Duodenal mucosa (tissue), 2 donors: Measurements from ENCODE around the gene TCN1.
"Not testable (repeated sequence)": the region's sequence is repeated elsewhere in the genome, so short reads cannot be mapped to it uniquely, and the experiment has no call there.

ENCODE experiments used
- H3K27ac ChIP-seq: one replicate; pipeline ENCODE4 v1.7.0; 2013; ENCODE audit warnings: low read depth, low read length
- H3K27me3 ChIP-seq, 2 donors: one replicate each; pipeline ENCODE4 v1.7.0; 2013; ENCODE audit warnings: low read length in 2 of 2, control low read depth in 1 of 2; ENCODE audit not compliant: insufficient read depth in 2 of 2, control insufficient read depth in 1 of 2
- H3K36me3 ChIP-seq, 2 donors: one replicate each; pipeline ENCODE4 v1.7.0; 2013; ENCODE audit warnings: low read length in 2 of 2, control low read depth in 1 of 2; ENCODE audit not compliant: insufficient read depth in 2 of 2, control insufficient read depth in 1 of 2
- H3K4me1 ChIP-seq, 2 donors: one replicate each; pipeline ENCODE4 v1.7.0; 2013; ENCODE audit warnings: low read length in 2 of 2, control low read depth in 1 of 2; ENCODE audit not compliant: insufficient read depth in 2 of 2, control insufficient read depth in 1 of 2
- H3K4me3 ChIP-seq, 2 donors: one replicate each; pipeline ENCODE4 v1.7.0; 2013; ENCODE audit warnings: low read length in 2 of 2, low read depth in 1 of 2
- H3K9ac ChIP-seq, 2 donors: one replicate each; pipeline ENCODE4 v1.7.0; 2013; ENCODE audit warnings: low read length in 2 of 2, low read depth in 1 of 2
- H3K9me3 ChIP-seq, 2 donors: one replicate each; pipeline ENCODE4 v1.7.0; 2013; ENCODE audit warnings: low read length in 2 of 2, control low read depth in 1 of 2; ENCODE audit not compliant: control insufficient read depth in 1 of 2

Gene TCN1

DNA sequence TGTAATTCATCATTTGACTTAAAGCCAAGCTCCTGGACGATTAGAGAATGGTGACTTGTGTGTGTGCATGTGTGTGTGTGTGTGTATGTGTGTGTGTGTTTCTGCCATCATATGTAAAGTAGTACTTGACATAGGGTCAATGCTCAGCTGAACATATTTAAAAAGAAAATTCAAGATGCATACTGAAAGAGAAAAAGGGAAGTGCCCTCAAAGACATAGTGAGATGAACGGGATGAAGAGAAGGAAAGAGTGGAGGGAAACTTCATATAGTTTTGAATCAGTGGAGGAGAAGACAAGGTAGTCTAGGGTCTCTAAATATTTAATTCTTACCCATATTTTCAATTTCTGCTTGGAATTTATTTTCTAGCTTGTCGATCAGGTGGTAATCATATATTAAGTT is 4.0 kb downstream of the TCN1 start:
- no peaks in the 10 kb centered on the region for H3K4me1 ChIP-seq
- no peaks in the 10 kb centered on the region for H3K9me3 ChIP-seq
- no peak overlapping the region for H3K9ac ChIP-seq
- H3K4me3 ChIP-seq = no peak overlapping the region
- no peaks in the 10 kb centered on the region for H3K36me3 ChIP-seq
- H3K27me3 ChIP-seq = no peaks in the 10 kb centered on the region
- no peak overlapping the region for H3K27ac ChIP-seq

DNA sequence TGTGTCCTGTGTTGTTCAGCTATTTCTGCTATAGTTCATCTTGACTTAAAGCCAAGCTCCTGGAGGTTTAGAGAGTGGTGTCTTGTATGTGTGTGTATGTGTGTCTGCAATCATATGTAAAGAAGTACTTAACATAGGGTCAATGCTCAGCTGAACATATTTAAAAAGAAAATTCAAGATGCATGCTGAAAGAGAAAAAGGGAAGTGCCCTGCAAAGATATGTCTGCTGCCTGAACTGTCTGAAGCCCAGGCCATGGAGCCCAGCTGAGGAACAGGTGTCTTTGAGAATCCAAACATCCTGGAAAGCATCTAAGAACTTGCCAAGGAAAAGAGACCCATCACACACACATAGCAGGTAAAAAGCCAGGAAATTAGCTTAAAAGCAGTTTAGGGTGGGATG is 6.6 kb downstream of the TCN1 start:
- Histone ChIP-seq H3K27ac (no peak overlapping the region), H3K36me3 (no peaks in the 10 kb centered on the region), H3K27me3 (no peaks in the 10 kb centered on the region), H3K4me1 (no peaks in the 10 kb centered on the region), H3K4me3 (no peak overlapping the region), H3K9ac (no peak overlapping the region), H3K9me3 (no peaks in the 10 kb centered on the region)

GRCh38 chr11:59857439-59858434 is 8.6 kb downstream of the TCN1 start:
- Histone ChIP-seq H3K9me3 (no peaks in the 10 kb centered on the region), H3K9ac (no peak overlapping the region), H3K4me1 (no peaks in the 10 kb centered on the region), H3K27ac (no peak overlapping the region), H3K27me3 (no peaks in the 10 kb centered on the region), H3K4me3 (no peak overlapping the region), H3K36me3 (no peaks in the 10 kb centered on the region)

DNA sequence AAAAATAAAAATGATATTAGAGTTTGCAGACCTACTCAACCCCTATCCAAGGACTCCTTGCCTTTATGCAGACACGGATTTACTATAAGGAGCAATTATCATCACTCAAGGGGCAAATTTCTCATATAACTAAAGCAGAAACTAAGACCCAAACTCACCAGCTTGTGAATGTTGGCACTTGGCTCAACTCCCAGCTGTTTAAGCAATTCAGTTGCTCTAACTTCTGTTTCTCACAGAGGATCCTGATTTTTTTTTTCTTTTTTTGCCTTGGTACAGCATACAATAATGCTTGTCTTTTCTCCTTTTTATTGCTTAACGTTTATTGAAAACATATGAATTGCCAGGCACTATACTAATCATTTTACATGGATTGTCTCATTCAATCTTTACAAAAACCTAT is 11.4 kb downstream of the TCN1 start:
- Histone ChIP-seq H3K4me1 (no peaks in the 10 kb centered on the region), H3K4me3 (no peak overlapping the region), H3K36me3 (no peaks in the 10 kb centered on the region), H3K27ac (no peak overlapping the region), H3K9me3 (no peaks in the 10 kb centered on the region), H3K27me3 (no peaks in the 10 kb centered on the region), H3K9ac (no peak overlapping the region)

GRCh38 chr11:59851416-59851815 is 14.9 kb downstream of the TCN1 start:
- H3K9ac ChIP-seq, H3K4me3 ChIP-seq, H3K36me3 ChIP-seq, H3K27me3 ChIP-seq, H3K9me3 ChIP-seq, H3K27ac ChIP-seq, H3K4me1 ChIP-seq: not testable (repeated sequence)

DNA sequence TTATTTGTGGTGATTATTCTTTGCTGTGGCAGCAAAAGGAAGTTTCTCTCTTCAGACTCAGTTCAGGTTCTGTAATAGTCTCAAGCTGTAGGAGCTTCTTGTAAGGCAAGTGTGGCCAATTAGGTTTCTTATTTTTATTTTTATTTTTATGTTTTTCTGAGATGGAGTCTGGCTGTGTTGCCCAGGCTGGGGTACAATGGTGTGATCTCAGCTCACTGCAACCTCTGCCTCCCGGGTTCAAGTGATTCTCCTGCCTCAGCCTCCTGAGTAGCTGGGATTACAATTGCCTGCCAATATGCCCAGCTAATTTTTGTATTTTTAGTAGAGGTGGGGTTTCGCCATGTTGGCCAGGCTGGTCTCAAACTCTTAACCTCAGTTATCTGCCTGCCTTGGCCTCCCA is 16.7 kb downstream of the TCN1 start:
- not testable (repeated sequence) for H3K4me3 ChIP-seq, H3K27ac ChIP-seq, H3K4me1 ChIP-seq, H3K9ac ChIP-seq, H3K27me3 ChIP-seq, H3K36me3 ChIP-seq, H3K9me3 ChIP-seq

GRCh38 chr11:59849129-59849528 is 17.2 kb downstream of the TCN1 start:
- Histone ChIP-seq H3K27ac (no peak overlapping the region), H3K9me3 (no peaks in the 10 kb centered on the region), H3K4me1 (peaks cover 4 to 7% of the 10 kb centered on the region in 2 donors), H3K4me3 (no peak overlapping the region), H3K36me3 (no peaks in the 10 kb centered on the region), H3K9ac (no peak overlapping the region), H3K27me3 (no peaks in the 10 kb centered on the region)

DNA sequence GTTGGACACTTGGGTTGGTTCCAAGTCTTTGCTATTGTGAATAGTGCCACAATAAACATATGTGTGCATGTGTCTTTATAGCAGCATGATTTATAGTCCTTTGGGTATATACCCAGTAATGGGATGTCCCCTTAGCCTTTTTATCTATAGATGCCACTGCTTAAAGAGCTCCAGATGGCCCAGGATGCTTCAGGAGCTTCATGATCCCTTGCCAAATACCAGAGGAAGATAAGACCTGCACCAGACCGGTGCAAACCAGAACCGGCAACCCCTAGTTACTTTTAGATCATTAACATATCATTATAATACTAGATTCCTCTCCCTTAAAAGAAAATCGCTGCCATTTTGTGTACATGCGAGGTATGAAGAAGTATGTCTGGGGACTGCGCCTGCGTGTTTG is 17.8 kb downstream of the TCN1 start:
- H3K27me3 ChIP-seq, H3K4me3 ChIP-seq, H3K27ac ChIP-seq, H3K36me3 ChIP-seq, H3K9ac ChIP-seq, H3K9me3 ChIP-seq, H3K4me1 ChIP-seq: not testable (repeated sequence)

DNA sequence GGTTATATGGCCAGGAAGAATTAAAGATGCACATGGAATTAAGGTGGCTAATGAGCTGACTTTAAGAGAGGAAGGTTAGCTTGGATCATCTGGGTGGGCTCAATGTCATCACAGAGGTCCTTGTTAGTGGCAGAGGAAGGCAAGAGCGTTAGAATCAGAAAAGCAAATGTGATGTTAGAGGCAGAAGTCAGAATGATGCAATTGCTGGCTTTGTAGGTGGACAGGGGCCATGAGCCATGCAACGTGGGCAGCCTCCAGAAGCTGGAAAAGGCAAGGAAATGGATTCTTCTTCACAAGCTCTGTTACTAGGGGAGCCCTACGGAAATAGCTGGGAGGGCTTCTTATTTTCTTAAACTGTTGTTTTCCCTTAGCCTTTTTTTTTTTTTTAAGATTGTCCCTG is 18.7 kb downstream of the TCN1 start:
- H3K4me1 ChIP-seq = peaks cover 4 to 7% of the 10 kb centered on the region in 2 donors
- no peak overlapping the region for H3K9ac ChIP-seq
- H3K4me3 ChIP-seq = no peak overlapping the region
- H3K27me3 ChIP-seq = no peaks in the 10 kb centered on the region
- H3K9me3 ChIP-seq = no peaks in the 10 kb centered on the region
- no peak overlapping the region for H3K27ac ChIP-seq
- no peaks in the 10 kb centered on the region for H3K36me3 ChIP-seq

- Histone ChIP-seq H3K36me3 (no peaks in the 10 kb centered on the region), H3K27me3 (no peaks in the 10 kb centered on the region), H3K9me3 (no peaks in the 10 kb centered on the region), H3K27ac (no peak overlapping the region), H3K4me3 (no peak overlapping the region), H3K4me1 (peaks cover 4 to 7% of the 10 kb centered on the region in 2 donors), H3K9ac (no peak overlapping the region)
Observed at GRCh38 chr11:59846556-59846955, 19.7 kb downstream of the TCN1 start.
